HuH-7.5 (cell line): Measurements from ENCODE around the gene RTKN2.
"Not testable (repeated sequence)": the region's sequence is repeated elsewhere in the genome, so short reads cannot be mapped to it uniquely, and the experiment has no call there.

Experiments used
- DNase-seq: peaks from one replicate; pipeline ENCODE4 v3.0.0; 2011; ENCODE audit warnings: low spot score

Gene RTKN2

DNA sequence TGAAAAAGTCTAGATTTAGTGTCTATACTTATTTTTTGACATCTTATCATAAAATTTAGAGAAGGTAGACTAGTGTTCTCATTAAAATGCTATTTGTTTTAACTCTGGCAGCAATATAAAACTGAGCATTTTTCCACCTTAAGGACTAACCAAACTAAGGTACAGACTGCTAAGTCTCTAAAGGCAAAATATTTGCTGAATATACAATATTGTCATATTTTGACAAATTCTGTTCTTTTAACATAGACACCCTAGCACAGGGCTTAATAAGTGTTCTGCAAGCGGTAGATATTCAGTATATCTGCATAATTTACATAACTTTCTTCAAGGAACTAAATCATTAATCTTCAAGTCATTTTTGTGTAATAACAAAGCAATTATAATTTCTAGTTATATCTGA, 8.6 kb downstream of the RTKN2 start:
- DNase-seq = no peak

- no peak for DNase-seq
Observed at GRCh38 chr10:62259456-62259855, 9.2 kb downstream of the RTKN2 start.

GRCh38 chr10:62258926-62259325, 9.7 kb downstream of the RTKN2 start:
- DNase-seq = no peak

- DNase-seq = no peak
Observed at GRCh38 chr10:62253704-62254103, 14.9 kb downstream of the RTKN2 start.

DNA sequence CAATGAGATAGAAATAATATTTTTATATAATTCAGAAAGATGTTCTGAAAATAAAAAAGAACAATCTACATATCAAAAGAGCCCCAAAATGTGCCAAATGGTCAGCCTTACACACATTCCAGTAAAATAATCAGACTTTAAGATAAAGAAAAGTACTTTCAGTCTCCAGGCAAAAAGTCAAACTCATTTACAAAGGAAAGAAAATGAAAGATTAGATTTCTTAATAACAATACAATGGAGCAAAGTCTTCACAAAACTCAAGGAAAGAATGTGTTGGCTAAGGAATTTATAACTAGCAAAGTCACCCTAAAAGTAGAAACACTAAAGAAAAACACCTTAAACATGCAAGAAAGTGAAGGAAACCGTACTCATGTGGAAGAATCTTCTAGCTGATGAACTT, 16.6 kb downstream of the RTKN2 start:
- no peak for DNase-seq

GRCh38 chr10:62250594-62251198, 17.9 kb downstream of the RTKN2 start:
- no peak for DNase-seq

GRCh38 chr10:62249957-62250356, 18.7 kb downstream of the RTKN2 start:
- no peak for DNase-seq

- no peak for DNase-seq
Observed at GRCh38 chr10:62248465-62248864, 20.2 kb downstream of the RTKN2 start.

DNA sequence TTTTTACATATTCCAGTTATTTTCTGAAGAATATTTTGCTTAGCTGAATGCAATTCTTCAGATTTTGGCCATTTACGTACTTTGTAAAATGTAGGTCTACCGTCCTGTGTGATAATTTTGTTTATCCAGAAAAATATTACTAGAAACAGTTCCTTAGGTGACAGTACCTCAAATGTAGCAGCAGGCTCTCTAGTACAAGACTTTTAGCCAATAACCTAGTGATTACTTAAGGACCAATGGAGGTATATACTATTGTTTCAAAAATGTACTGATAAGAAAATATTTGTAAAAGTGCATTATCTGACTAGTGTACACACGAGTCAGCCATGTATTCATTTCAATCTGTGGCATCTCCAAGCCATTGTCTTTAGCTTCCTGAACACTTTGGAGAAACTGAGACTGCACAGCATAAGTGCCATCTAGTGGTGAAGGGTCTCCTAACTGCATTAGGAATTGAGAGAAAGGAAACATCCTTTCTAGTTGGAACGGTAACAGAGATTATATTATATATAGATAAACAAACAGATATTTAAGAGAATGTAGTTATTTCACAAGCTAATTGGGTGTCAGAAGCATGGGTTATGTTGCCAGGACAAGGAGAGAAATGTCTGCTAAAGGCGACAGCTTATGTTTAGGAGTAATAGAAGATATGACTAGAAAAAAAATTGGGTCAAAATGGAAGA, 23.7 kb downstream of the RTKN2 start:
- no peak for DNase-seq

- no peak for DNase-seq
Observed at GRCh38 chr10:62244088-62244487, 24.6 kb downstream of the RTKN2 start.

DNA sequence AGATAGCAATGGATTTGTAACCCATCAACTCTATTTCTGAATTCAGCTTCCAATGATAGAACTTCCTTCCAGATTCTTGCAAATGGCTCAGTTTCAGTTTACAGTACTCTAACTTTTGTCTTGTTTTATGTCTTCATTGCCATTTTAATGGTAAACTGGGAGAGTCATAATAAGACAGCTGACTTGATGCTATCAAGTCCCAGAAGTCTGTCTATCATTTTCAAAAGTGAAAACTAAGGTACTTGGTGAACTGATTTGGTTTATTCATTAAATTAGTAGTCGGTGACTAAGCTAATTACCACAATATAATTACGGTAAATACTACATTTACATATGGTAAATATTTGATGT, 25.0 kb downstream of the RTKN2 start:
- DNase-seq = no peak

- DNase-seq = not testable (repeated sequence)
Observed at GRCh38 chr10:62242965-62243646, 25.5 kb downstream of the RTKN2 start.

DNA sequence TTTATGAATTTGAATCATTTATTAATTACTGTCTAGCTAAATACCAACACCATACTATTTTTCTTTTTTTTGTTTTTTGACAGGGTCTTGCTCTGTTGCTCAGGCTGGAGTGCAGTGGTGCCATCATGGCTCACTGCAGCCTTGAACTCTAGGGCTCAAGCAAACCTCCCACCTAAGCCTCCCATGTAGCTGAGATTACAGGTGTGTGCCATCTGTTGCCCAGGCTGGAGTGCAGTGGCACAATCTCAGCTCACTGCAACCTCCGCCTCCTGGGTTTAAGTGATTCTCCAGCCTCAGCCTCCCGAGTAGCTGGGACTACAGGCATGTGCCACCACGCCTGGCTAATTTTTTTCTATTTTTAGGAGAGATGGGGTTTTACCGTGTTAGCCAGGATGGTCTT, 27.1 kb downstream of the RTKN2 start:
- not testable (repeated sequence) for DNase-seq

DNA sequence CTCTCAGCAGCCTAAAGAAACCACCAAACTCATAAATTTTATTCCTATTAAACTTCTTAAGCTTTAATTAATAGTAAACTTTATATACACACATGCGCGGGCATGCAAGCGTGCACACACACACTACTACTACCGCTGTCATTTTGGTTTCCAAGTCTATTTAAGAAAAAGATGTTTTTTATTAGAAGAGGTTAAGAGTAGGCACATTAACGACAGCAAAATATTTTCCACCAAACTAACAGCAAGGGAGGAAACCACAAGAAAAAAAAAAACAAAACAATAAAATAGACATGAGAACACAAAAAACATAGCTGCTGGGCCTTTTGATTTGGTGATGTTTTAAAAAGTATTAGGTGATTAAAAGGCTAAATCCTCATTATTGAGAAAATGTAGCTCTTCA, 28.6 kb downstream of the RTKN2 start:
- no peak for DNase-seq

GRCh38 chr10:62238880-62239279, 29.8 kb downstream of the RTKN2 start:
- DNase-seq = no peak

DNA sequence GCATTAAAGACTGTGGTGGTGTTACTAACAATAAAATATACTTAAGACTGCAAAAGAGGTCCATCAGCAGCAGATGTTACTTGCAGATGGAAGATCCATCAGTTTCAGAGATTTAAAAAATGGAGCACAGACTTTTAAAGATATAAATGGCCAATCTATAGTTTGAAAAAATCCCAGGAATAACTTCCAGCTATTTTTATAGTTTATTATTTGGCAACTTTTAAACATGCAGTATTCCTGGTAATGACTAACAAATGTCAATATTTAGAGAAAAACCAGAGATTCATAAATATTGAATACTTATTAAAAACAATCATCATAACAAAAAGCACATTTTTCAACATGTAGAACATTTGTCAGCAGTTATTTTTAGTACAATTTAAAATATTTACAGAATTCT, 30.7 kb downstream of the RTKN2 start:
- DNase-seq = no peak

- no peak for DNase-seq
Observed at GRCh38 chr10:62237506-62237905, 31.1 kb downstream of the RTKN2 start.

GRCh38 chr10:62234077-62234605, 34.5 kb downstream of the RTKN2 start:
- DNase-seq = no peak

DNA sequence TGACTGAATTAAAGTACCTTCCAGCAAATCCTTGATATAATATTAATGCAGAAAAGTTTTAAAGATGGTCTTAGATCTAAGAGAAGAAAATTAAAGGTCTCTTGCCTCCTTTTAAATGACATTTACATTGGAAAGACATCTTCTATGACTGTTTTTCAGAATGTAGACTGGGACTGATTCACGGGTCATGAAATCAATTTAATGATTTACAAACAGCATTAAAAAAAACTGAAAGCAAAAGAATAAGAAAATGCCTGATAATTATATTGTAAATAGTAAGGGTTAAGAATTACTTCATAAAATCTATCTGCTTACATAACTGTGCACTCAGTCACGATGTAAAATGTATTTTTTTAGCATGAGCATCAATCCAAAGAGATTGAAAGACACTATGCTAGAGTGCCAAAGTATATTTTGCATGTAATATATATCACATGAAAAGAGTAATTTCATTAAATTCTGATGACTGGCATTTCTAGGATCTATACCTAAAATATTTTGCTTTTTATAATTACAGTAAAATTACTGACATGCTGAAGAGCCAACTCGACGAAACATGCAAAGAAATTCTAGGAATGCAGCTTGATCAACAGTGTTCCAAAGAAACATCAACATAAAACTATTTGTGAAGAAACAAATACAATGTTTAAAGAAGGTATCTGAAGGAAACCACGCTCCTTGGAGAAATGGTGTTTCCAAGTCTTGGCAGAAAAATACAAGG, 35.1 kb downstream of the RTKN2 start:
- no peak for DNase-seq

DNA sequence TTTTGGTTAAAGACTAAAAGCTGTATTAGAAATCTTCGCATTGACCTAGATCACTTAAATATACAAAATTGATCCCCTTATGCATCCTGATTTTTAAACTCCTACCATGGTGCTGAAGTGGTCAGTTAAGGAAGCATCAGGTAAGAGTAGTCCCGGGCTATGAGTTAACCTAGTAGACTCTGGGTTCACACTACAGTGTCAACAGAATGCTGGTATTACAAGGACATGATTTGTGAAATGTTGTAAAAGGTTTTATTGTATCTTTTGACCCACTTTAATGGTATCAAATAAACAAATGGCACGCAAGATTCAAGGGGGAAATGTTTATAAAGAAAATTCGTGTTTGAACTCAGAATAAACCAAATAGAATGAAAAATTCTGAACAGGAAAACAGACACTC, 36.8 kb downstream of the RTKN2 start:
- no peak for DNase-seq

DNA sequence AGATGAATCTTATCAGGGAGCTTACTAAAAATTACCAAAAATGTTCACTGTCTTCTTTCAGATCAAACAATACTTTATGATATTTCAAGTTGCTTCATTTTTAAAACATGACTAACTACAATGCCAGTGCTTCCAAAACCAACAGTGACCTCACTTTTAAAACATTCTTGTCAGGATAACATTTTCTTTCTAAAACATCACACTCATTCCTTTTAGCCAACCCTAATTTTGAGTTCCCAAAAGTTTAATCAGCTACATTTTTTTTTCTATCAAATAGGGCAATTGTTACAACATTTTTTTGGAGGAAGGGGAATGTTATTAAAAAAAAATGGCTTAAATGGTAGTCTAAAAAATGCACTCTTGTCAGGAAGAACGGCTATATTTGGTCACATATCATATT, 37.3 kb downstream of the RTKN2 start:
- DNase-seq = no peak

GRCh38 chr10:62230344-62231121, 38.1 kb downstream of the RTKN2 start:
- DNase-seq = no peak
